Transverse colon (tissue), 4 donors: Measurements from ENCODE around the gene MZF1. TPM values are rescaled to one million over a fixed set of nuclear protein-coding genes. Genes with fewer than 3 reads are reported as not detected.

Source experiments
- DNase-seq: peaks from one replicate; pipeline ENCODE4 v3.0.0-alpha.2; 2019
- H3K27ac ChIP-seq, 4 donors: fragments of 200-600 bp; sonication (generic); 2 replicates each; pipeline ENCODE4 v1.5.1; 2016 to 2018; ENCODE audit warnings: inconsistent platforms in 4 of 4
- H3K27me3 ChIP-seq: fragments of 200-600 bp; sonication (generic); 2 replicates; pipeline ENCODE4 v1.5.1; 2017; ENCODE audit warnings: inconsistent platforms
- H3K36me3 ChIP-seq, 4 donors: fragments of 200-600 bp; sonication (generic); 2 replicates each; pipeline ENCODE4 v1.5.1; 2017 to 2019; ENCODE audit warnings: inconsistent platforms in 4 of 4
- H3K4me1 ChIP-seq, 4 donors: fragments of 200-600 bp; sonication (generic); 2 replicates each; pipeline ENCODE4 v1.5.1; 2017 to 2020; ENCODE audit warnings: inconsistent platforms in 4 of 4
- H3K4me3 ChIP-seq, 4 donors: fragments of 200-600 bp; sonication (generic); 1 replicate in 1 of 4; 2 replicates in 3 of 4; pipeline versions ENCODE4 v1.5.1 to v1.6.1; 2017 to 2019; ENCODE audit warnings: inconsistent platforms in 4 of 4
- H3K9me3 ChIP-seq, 2 donors: fragments of 200-600 bp; sonication (generic); 2 replicates each; pipeline ENCODE4 v1.5.1; 2017 to 2019; ENCODE audit warnings: inconsistent platforms in 2 of 2
- EP300 ChIP-seq: sonication (generic); formaldehyde crosslinking; IDR thresholded peaks from one replicate; pipeline ENCODE4 v1.6.1; 2017; ENCODE audit warnings: antibody characterized with exemption, low read depth
- POLR2A ChIP-seq: fragments of 450-650 bp; IDR thresholded peaks from one replicate; pipeline ENCODE4 v1.6.1; 2016; ENCODE audit warnings: antibody characterized with exemption, mild to moderate bottlenecking, moderate library complexity
- POLR2AphosphoS5 ChIP-seq, 3 donors: sonication (generic); formaldehyde crosslinking; IDR thresholded peaks; one replicate each; pipeline ENCODE4 v1.6.1; 2016; ENCODE audit warnings: antibody characterized with exemption in 3 of 3
- WGBS, 2 donors: methylation state at CpG; one replicate each; pipeline ENCODE4 v1.1.5; 2018; ENCODE audit warnings: low coverage in 1 of 2; 5-methylcytosine and 5-hydroxymethylcytosine counted together
- in situ Hi-C, 4 donors: fragments of 200-750 bp; cut with MboI; loops; one replicate each; pipeline versions ENCODE4 v1.15.0 to v1.15.1; 2017; ENCODE audit warnings: low sequenced_read_pairs in 3 of 4, low pct_ligation_motif_present in 1 of 4, low pct_unique_long_range_greater_than_20kb in 1 of 4
- intact Hi-C: fragments of 100-400 bp; cut with DNase I; formaldehyde crosslinking; loops from one replicate; pipeline ENCODE4 v1.15.1; 2023; ENCODE audit warnings: low total_unique reads
- total RNA-seq, 4 donors: library from RNA; depleted of rRNA; stranded (reverse); fragments of >200 nt; gene quantifications; one replicate each; pipeline ENCODE4 v1.1.0, GENCODE V29; 2016
- TF ChIP-seq, protein P1 (sequence below), 5 experiments: fragments of 200-600 bp in 3 of 5; fragments of 450-650 bp in 2 of 5; sonication (generic) in 3 of 5; IDR thresholded peaks; 1 replicate in 2 of 5; 2 replicates in 3 of 5; pipeline ENCODE4 v1.5.1; 2016 to 2017; ENCODE audit warnings: antibody characterized with exemption in 5 of 5, inconsistent platforms in 3 of 5, mild to moderate bottlenecking in 2 of 5, moderate library complexity in 1 of 5

The MZF1 gene
- total RNA-seq, 4 donors from 2014 or later = 45.5 to 113 (median 67.1) TPM

DNA sequence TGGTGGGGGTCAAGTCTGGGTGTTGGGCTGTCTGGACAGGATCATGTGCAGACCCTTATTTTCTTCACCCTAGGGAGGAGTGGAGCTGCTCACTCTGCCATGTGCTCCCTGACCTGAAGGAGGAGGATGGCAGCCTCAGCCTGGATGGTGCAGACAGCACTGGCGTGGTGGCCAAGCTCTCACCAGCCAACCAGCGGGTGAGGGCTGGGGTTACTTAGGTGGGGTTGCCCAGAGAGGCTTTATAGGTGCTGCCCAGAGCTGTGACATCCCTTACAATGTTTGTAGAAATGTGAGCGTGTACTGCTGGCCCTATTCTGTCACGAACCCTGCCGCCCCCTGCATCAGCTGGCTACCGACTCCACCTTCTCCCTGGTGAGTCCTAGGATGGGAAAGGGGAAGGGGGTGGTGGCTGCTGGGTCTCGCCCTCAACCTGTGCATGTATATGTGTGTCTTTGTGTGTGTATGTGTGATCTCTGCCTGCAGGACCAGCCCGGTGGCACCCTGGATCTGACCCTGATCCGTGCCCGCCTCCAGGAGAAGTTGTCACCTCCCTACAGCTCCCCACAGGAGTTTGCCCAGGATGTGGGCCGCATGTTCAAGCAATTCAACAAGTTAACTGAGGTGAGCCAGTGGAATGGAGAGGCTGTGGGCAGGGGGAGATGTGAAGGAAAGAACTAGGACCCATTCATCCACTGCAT, 23.3 kb downstream of the MZF1 start:
- TF ChIP-seq POLR2AphosphoS5 (IDR thresholded peaks at IDR 0.05) (no peak), POLR2A (no peak), EP300 (no peak)
- TF ChIP-seq, protein P1, sequence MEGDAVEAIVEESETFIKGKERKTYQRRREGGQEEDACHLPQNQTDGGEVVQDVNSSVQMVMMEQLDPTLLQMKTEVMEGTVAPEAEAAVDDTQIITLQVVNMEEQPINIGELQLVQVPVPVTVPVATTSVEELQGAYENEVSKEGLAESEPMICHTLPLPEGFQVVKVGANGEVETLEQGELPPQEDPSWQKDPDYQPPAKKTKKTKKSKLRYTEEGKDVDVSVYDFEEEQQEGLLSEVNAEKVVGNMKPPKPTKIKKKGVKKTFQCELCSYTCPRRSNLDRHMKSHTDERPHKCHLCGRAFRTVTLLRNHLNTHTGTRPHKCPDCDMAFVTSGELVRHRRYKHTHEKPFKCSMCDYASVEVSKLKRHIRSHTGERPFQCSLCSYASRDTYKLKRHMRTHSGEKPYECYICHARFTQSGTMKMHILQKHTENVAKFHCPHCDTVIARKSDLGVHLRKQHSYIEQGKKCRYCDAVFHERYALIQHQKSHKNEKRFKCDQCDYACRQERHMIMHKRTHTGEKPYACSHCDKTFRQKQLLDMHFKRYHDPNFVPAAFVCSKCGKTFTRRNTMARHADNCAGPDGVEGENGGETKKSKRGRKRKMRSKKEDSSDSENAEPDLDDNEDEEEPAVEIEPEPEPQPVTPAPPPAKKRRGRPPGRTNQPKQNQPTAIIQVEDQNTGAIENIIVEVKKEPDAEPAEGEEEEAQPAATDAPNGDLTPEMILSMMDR (IDR thresholded peaks at IDR 0.05) = no peak
- H3K36me3 ChIP-seq = peaks cover 0 to 49% (median 20%) of the 10 kb centered on the region in 4 donors
- H3K27ac ChIP-seq = no peak overlapping the region
- intact Hi-C loops (no loop called here), in situ Hi-C loops (no loop called here)
- H3K9me3 ChIP-seq = no peaks in the 10 kb centered on the region
- WGBS, 2 donors = 82 to 88% methylated on average over 3 to 11 of the region's 11 CpGs
- H3K27me3 ChIP-seq = no peaks in the 10 kb centered on the region
- no peak overlapping the region for H3K4me3 ChIP-seq
- H3K4me1 ChIP-seq = peaks cover 28 to 37% (median 31%) of the 10 kb centered on the region in 4 donors
- DNase-seq = no peak

DNA sequence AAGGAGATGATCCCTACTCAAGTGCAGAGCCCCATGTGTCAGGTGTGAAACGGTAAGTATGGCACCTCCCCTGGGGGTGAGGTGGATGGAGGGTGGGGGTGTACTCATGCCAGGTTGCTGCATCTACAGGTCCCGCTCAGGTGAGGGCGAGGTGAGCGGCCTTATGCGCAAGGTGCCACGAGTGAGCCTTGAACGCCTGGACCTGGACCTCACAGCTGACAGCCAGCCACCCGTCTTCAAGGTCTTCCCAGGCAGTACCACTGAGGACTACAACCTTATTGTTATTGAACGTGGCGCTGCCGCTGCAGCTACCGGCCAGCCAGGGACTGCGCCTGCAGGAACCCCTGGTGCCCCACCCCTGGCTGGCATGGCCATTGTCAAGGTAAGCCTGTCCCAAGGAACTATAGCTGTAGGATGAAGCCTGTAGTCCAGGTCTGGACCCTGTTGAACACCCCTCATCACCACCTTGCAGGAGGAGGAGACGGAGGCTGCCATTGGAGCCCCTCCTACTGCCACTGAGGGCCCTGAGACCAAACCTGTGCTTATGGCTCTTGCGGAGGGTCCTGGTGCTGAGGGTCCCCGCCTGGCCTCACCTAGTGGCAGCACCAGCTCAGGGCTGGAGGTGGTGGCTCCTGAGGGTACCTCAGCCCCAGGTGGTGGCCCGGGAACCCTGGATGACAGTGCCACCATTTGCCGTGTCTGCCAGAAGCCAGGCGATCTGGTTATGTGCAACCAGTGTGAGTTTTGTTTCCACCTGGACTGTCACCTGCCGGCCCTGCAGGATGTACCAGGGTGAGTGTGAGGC, 24.1 kb downstream of the MZF1 start:
- peaks cover 0 to 49% (median 20%) of the 10 kb centered on the region in 4 donors for H3K36me3 ChIP-seq
- no peak overlapping the region for H3K27ac ChIP-seq
- intact Hi-C loops = no loop called here
- H3K4me3 ChIP-seq = no peak overlapping the region
- in situ Hi-C loops = no loop called here
- 89% methylated on average over 20 of the region's 20 CpGs; no CpG with 5 or more reads in 1 of the 2 donors for WGBS, 2 donors
- no peaks in the 10 kb centered on the region for H3K27me3 ChIP-seq
- no peaks in the 10 kb centered on the region for H3K9me3 ChIP-seq
- no peak for DNase-seq
- no peak for TF ChIP-seq POLR2AphosphoS5 (IDR thresholded peaks at IDR 0.05)
- no peak for TF ChIP-seq EP300
- H3K4me1 ChIP-seq = peaks cover 26 to 33% (median 27%) of the 10 kb centered on the region in 4 donors

DNA sequence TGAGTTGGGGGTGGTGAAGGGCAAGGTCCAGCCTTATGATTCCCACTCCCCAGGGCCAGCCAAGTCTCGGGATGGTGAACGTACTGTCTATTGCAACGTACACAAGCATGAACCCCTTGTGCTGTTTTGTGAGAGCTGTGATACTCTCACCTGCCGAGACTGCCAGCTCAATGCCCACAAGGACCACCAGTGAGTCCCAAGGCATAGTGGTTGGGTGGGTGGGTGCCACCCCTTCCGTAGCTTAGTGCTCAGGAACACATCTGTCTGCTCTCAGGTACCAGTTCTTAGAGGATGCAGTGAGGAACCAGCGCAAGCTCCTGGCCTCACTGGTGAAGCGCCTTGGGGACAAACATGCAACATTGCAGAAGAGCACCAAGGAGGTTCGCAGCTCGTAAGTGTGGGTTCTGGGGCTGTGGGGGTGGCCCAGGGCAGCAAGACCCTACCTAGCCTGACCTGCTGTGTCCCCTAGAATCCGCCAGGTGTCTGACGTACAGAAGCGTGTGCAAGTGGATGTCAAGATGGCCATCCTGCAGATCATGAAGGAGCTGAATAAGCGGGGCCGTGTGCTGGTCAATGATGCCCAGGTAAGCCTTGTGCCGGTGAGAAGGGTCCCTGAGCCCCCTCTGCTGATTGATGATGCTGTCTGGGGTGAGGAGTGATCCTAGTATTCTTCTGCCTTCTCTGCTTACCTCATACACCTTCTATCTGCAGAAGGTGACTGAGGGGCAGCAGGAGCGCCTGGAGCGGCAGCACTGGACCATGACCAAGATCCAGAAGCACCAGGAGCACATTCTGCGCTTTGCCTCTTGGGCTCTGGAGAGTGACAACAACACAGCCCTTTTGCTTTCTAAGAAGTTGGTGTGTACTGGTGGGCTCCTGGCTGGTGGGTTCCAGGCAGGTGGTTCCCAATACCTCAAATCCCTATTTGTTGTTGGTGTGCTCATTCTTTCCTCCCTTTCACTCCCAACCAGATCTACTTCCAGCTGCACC, 25.5 kb downstream of the MZF1 start:
- no peak overlapping the region for H3K27ac ChIP-seq
- H3K36me3 ChIP-seq = peaks cover 0 to 49% (median 20%) of the 10 kb centered on the region in 4 donors
- DNase-seq = no peak
- peaks cover 18 to 34% (median 26%) of the 10 kb centered on the region in 4 donors for H3K4me1 ChIP-seq
- TF ChIP-seq POLR2A = no peak
- TF ChIP-seq, protein P1 (IDR thresholded peaks at IDR 0.05) = no peak
- TF ChIP-seq POLR2AphosphoS5 (IDR thresholded peaks at IDR 0.05) = no peak
- TF ChIP-seq EP300 = no peak
- intact Hi-C loops (no loop called here), in situ Hi-C loops (no loop called here)
- 90% methylated on average over 18 of the region's 18 CpGs; no CpG with 5 or more reads in 1 of the 2 donors for WGBS, 2 donors
- H3K4me3 ChIP-seq = no peak overlapping the region
- H3K27me3 ChIP-seq = no peaks in the 10 kb centered on the region
- no peaks in the 10 kb centered on the region for H3K9me3 ChIP-seq

DNA sequence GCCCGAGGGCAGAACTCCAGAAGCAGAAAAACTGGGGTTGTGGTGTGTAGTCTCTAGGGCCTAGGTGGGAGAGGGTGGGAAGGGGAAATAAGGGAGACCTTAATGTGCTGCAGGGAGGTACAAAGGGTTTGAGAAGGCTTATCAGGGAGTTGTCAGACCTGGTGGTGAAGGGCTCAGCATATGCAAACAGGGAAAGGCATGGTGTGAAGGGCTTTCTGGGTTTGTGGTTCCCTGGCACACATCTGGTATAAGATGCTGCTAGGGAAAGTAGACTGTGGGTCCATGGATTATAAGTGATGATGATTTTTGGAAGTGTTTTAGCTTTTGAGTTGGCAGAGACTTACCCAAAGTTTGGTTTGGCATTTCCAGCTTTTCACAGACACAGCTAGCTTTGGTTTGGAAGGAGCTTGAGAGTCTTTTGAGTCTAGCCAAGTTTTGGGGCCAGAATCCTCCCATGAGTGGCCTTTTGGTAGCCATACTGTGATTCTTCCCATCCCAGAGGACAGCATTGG, 27.1 kb downstream of the MZF1 start:
- Histone ChIP-seq H3K9me3 (no peaks in the 10 kb centered on the region), H3K27ac (peak overlapping the region in 2 of 4 donors; percentile 8 to 94), H3K4me1 (peaks cover 18 to 34% (median 26%) of the 10 kb centered on the region in 4 donors), H3K36me3 (peaks cover 0 to 37% (median 20%) of the 10 kb centered on the region in 4 donors), H3K27me3 (no peaks in the 10 kb centered on the region), H3K4me3 (peak overlapping the region; percentile 57 to 99 (median 97))
- no peak for DNase-seq
- WGBS, 2 donors = 9% methylated on average over 1 of the region's 1 CpG; no CpG with 5 or more reads in 1 of the 2 donors
- TF ChIP-seq POLR2A (no peak), POLR2AphosphoS5 (IDR thresholded peaks at IDR 0.05) (no peak), EP300 (no peak)
- TF ChIP-seq, protein P1 (IDR thresholded peaks at IDR 0.05) = no peak
- in situ Hi-C loops = no loop called here
- intact Hi-C loops = no loop called here
